WTC11 (cell line): ENCODE results near the gene ITSN1.

Source experiments
- ATF6 ChIP-seq: sonication (generic); formaldehyde crosslinking; IDR thresholded peaks from 2 replicates; pipeline ENCODE4 v1.8.1; 2023; ENCODE audit warnings: mild to moderate bottlenecking, missing genetic modification reagents
- CREB1 ChIP-seq: sonication (generic); formaldehyde crosslinking; IDR thresholded peaks from 2 replicates; pipeline ENCODE4 v1.8.0; 2023; ENCODE audit warnings: mild to moderate bottlenecking, missing genetic modification reagents
- E2F5 ChIP-seq: sonication (generic); formaldehyde crosslinking; IDR thresholded peaks from 2 replicates; pipeline ENCODE4 v1.8.1; 2022; ENCODE audit warnings: mild to moderate bottlenecking, moderate library complexity, missing genetic modification reagents
- FOXJ3 ChIP-seq: sonication (generic); formaldehyde crosslinking; IDR thresholded peaks from 2 replicates; pipeline ENCODE4 v1.9.0; 2021; ENCODE audit warnings: missing genetic modification reagents, mild to moderate bottlenecking, borderline replicate concordance
- NR1H2 ChIP-seq: sonication (generic); formaldehyde crosslinking; IDR thresholded peaks from 2 replicates; pipeline ENCODE4 v1.9.0; 2021; ENCODE audit warnings: mild to moderate bottlenecking, moderate library complexity, missing genetic modification reagents
- NR2C2 ChIP-seq: sonication (generic); formaldehyde crosslinking; IDR thresholded peaks from 2 replicates; pipeline ENCODE4 v1.8.0; 2022; ENCODE audit warnings: mild to moderate bottlenecking, missing genetic modification reagents
- NR3C1 ChIP-seq: sonication (generic); formaldehyde crosslinking; conservative IDR thresholded peaks from 2 replicates; pipeline ENCODE4 v1.8.1; 2023; ENCODE audit warnings: low read depth, mild to moderate bottlenecking, missing genetic modification reagents
- SP1 ChIP-seq: sonication (generic); formaldehyde crosslinking; conservative IDR thresholded peaks from 2 replicates; pipeline ENCODE4 v1.8.1; 2022; ENCODE audit warnings: missing genetic modification reagents
- TF ChIP-seq, protein P1 (sequence below): fragments of 200-600 bp; IDR thresholded peaks from 2 replicates; pipeline ENCODE4 v1.8.0; 2022; ENCODE audit warnings: antibody characterized with exemption

- no peak for TF ChIP-seq CREB1 (CRISPR knock-in tag)
- no peak for TF ChIP-seq NR1H2 (CRISPR knock-in tag)
- no peak for TF ChIP-seq NR3C1 (CRISPR knock-in tag)
- TF ChIP-seq SP1 = no peak
- TF ChIP-seq, protein P1, sequence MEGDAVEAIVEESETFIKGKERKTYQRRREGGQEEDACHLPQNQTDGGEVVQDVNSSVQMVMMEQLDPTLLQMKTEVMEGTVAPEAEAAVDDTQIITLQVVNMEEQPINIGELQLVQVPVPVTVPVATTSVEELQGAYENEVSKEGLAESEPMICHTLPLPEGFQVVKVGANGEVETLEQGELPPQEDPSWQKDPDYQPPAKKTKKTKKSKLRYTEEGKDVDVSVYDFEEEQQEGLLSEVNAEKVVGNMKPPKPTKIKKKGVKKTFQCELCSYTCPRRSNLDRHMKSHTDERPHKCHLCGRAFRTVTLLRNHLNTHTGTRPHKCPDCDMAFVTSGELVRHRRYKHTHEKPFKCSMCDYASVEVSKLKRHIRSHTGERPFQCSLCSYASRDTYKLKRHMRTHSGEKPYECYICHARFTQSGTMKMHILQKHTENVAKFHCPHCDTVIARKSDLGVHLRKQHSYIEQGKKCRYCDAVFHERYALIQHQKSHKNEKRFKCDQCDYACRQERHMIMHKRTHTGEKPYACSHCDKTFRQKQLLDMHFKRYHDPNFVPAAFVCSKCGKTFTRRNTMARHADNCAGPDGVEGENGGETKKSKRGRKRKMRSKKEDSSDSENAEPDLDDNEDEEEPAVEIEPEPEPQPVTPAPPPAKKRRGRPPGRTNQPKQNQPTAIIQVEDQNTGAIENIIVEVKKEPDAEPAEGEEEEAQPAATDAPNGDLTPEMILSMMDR = no peak
- TF ChIP-seq NR2C2 = no peak
- TF ChIP-seq E2F5 (CRISPR knock-in tag) = no peak
- no peak for TF ChIP-seq ATF6 (CRISPR knock-in tag)
- TF ChIP-seq FOXJ3 (CRISPR knock-in tag) = no peak
Measured at GRCh38 chr21:33733601-33734000, 91.3 kb downstream of the ITSN1 start.
